DND-41 (cell line): ENCODE results near the gene HIVEP2.

Experiments used
- EZH2 ChIP-seq: IDR thresholded peaks from 3 replicates; pipeline ENCODE4 v1.6.1; 2012; ENCODE audit warnings: borderline replicate concordance, low read depth, mild to moderate bottlenecking, moderate library complexity, low read length, inconsistent platforms; ENCODE audit not compliant: severe bottlenecking
- TF ChIP-seq, protein P1 (sequence below): IDR thresholded peaks from 2 replicates; pipeline ENCODE4 v1.5.1; 2012; ENCODE audit warnings: borderline replicate concordance, low read length, moderate library complexity, mild to moderate bottlenecking; ENCODE audit not compliant: poor library complexity, severe bottlenecking; ENCODE audit errors: extremely low read depth

DNA sequence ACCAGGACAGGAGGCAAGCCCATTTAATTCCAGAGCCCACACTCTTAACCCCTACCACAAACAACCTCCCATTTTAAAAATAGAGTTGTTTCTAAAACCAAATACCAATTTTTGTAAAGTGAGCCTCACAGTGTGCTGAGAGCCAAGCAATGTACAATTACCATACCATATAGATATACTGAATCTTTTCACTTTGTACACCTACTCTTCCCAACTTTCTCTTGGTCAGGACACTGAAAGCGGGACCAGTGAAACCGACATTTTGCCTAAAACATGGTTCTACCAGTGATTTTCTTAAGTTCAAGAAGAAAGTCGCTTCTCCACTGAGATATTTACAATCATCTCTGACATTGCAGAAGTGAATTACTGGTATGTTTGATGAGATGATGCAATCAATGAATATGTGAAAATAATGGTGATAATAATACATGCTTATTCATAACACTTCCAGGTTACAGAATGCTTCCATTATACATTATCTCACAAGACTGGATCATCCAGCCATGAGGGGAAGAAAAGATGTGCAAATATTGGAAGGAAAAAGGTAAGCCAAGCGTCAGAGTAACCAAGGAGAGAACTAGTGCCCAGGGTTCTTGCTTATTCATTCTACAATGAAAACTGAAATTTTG, 74.1 kb downstream of the HIVEP2 start:
- TF ChIP-seq, protein P1, sequence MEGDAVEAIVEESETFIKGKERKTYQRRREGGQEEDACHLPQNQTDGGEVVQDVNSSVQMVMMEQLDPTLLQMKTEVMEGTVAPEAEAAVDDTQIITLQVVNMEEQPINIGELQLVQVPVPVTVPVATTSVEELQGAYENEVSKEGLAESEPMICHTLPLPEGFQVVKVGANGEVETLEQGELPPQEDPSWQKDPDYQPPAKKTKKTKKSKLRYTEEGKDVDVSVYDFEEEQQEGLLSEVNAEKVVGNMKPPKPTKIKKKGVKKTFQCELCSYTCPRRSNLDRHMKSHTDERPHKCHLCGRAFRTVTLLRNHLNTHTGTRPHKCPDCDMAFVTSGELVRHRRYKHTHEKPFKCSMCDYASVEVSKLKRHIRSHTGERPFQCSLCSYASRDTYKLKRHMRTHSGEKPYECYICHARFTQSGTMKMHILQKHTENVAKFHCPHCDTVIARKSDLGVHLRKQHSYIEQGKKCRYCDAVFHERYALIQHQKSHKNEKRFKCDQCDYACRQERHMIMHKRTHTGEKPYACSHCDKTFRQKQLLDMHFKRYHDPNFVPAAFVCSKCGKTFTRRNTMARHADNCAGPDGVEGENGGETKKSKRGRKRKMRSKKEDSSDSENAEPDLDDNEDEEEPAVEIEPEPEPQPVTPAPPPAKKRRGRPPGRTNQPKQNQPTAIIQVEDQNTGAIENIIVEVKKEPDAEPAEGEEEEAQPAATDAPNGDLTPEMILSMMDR = no peak
- TF ChIP-seq EZH2 = no peak
